ENCODE measurements around the gene TCF7L2.

- TF ChIP-seq CTCF (IDR thresholded peaks at IDR 0.05) (no peak), POLR2A (IDR thresholded peaks at IDR 0.05) (no peak)
These were observed 27.4 kb downstream of the TCF7L2 start for GRCh38 chr10:112977426-112977898.
